ENCODE results near the gene AKIRIN1. TPM values are rescaled to one million over a fixed set of nuclear protein-coding genes. Genes with fewer than 3 reads are reported as not detected.
A peak's percentile ranks its signal among the peaks of the same experiment; 100 is the strongest.

AKIRIN1 gene
- total RNA-seq, 2 experiments from 2014 or later: 51.2 to 53.8 TPM

- ATAC-seq: no peak
- Mint-ChIP-seq H3K4me3 (no peak overlapping the region), H3K9me3 (ENCODE audit: insufficient read depth) (no peaks in the 10 kb centered on the region), H3K4me1 (ENCODE audit: low read depth) (peaks cover 13% of the 10 kb centered on the region), H3K27me3 (ENCODE audit: low read depth) (peaks cover 4% of the 10 kb centered on the region), H3K27ac (no peak overlapping the region), H3K36me3 (ENCODE audit: low read depth) (peaks cover 5% of the 10 kb centered on the region)
- DNase-seq: no peak
- CTCF ChIA-PET: no interaction called here
- POLR2A ChIA-PET: no interaction called here
These were observed 32.1 kb downstream of the AKIRIN1 start for GRCh38 chr1:39023140-39023539.

- H3K27me3 Mint-ChIP-seq (ENCODE audit: low read depth): peaks cover 2% of the 10 kb centered on the region
These were observed 35.2 kb downstream of the AKIRIN1 start, which contains the start of gene NDUFS5 for GRCh38 chr1:39026051-39026865. Gene NDUFS5, plus strand, starts transcription at chr1:39026350. Its CDS starts 2,375 bp downstream, at chr1:39028725.

GRCh38 chr1:39026866-39027507, 35.9 kb downstream of the AKIRIN1 start:
- Mint-ChIP-seq H3K27me3 (ENCODE audit: low read depth) (peaks cover under 1% of the 10 kb centered on the region), H3K27ac (peak overlapping the region; percentile 94), H3K9me3 (ENCODE audit: insufficient read depth) (no peaks in the 10 kb centered on the region), H3K4me1 (ENCODE audit: low read depth) (peaks cover 19% of the 10 kb centered on the region), H3K4me3 (peak overlapping the region; percentile 98), H3K36me3 (ENCODE audit: low read depth) (peaks cover 22% of the 10 kb centered on the region)
- ChIA-PET POLR2A (interaction anchor here (0.5 to 1.5 kb wide), 8 partner anchors 8 to 712 kb away, joined by 3 to 6 read pairs (median 4); partner anchors contain the start of genes MACF1, PABPC4 and PPIE), CTCF (interaction anchor here (0.6 to 1.6 kb wide), 5 partner anchors 25 to 188 kb away, joined by 3 to 10 read pairs (median 4); no protein-coding TSS in a partner anchor)
- peak; percentile 39 for DNase-seq
- ATAC-seq: peak; percentile 4

More at GRCh38 chr1:39026051-39026865, 35.2 kb downstream of the AKIRIN1 start, which contains the start of gene NDUFS5:
- Mint-ChIP-seq H3K9me3 (ENCODE audit: insufficient read depth) (no peaks in the 10 kb centered on the region), H3K4me3 (peak within 1 kb of the TSS; percentile 98), H3K36me3 (ENCODE audit: low read depth) (peaks cover 18% of the 10 kb centered on the region), H3K4me1 (ENCODE audit: low read depth) (peaks cover 15% of the 10 kb centered on the region), H3K27ac (peak within 1 kb of the TSS; percentile 94)
- CTCF ChIA-PET: interaction anchor here (1.0 to 1.6 kb wide), 6 partner anchors 25 to 166 kb away, joined by 3 to 10 read pairs (median 4); no protein-coding TSS in a partner anchor
- DNase-seq: peak; percentile 89
- POLR2A ChIA-PET: interaction anchor here (0.7 to 1.5 kb wide), 11 partner anchors 9 to 712 kb away, joined by 3 to 6 read pairs (median 3); partner anchors contain the start of genes MACF1, PABPC4 and PPIE
- ATAC-seq: peak; percentile 93

DNA sequence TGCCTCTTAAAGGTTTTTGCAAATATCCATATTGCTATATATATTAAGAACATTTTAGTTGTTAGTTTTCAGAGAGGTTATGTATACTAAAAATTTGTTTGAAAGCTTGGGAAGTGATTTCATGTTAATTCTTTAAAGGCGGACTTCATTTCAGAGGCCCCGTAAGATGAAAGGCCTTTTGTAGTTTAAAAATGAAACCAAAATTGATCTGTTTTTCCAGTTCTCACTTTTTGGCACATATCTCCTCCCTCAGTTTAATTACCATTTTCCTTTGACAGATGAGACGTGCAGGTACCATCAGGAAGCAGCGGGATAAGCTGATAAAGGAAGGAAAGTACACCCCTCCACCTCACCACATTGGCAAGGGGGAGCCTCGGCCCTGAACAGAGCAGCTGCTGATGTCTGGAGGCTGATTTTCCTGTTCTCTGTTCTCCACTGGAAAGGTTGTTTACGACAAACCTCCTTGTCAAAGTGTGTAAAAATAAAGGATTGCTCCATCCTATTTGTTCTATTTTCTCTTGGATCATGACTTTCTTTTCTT, 43.1 kb downstream of the AKIRIN1 start:
- peak; percentile 58 for ATAC-seq
- ChIA-PET CTCF (no interaction called here), POLR2A (interaction anchor here (0.6 kb wide), 1 partner anchor 56 kb away, joined by 3 read pairs; no protein-coding TSS in a partner anchor)
- DNase-seq: peak; percentile 27
- H3K27me3 Mint-ChIP-seq (ENCODE audit: low read depth): no peaks in the 10 kb centered on the region
- H3K9me3 Mint-ChIP-seq (ENCODE audit: insufficient read depth): no peaks in the 10 kb centered on the region
- H3K4me3 Mint-ChIP-seq: peak overlapping the region; percentile 74
- peaks cover 24% of the 10 kb centered on the region for H3K4me1 Mint-ChIP-seq (ENCODE audit: low read depth)
- H3K36me3 Mint-ChIP-seq (ENCODE audit: low read depth): peaks cover 48% of the 10 kb centered on the region
- H3K27ac Mint-ChIP-seq: peak overlapping the region; percentile 89

- Mint-ChIP-seq H3K4me3 (no peak overlapping the region), H3K4me1 (ENCODE audit: low read depth) (peaks cover 20% of the 10 kb centered on the region), H3K9me3 (ENCODE audit: insufficient read depth) (no peaks in the 10 kb centered on the region), H3K27me3 (ENCODE audit: low read depth) (no peaks in the 10 kb centered on the region), H3K27ac (no peak overlapping the region), H3K36me3 (ENCODE audit: low read depth) (peaks cover 41% of the 10 kb centered on the region)
- ATAC-seq: no peak
- CTCF ChIA-PET: interaction anchor here (0.6 to 1.2 kb wide), 2 partner anchors 49 to 71 kb away, joined by 3 read pairs; no protein-coding TSS in a partner anchor
- DNase-seq: no peak
- POLR2A ChIA-PET: no interaction called here
These were observed 45.6 kb downstream of the AKIRIN1 start for GRCh38 chr1:39036678-39037077.

GRCh38 chr1:39043513-39043912, 52.4 kb downstream of the AKIRIN1 start:
- no peak for DNase-seq
- Mint-ChIP-seq H3K27ac (no peak overlapping the region), H3K27me3 (ENCODE audit: low read depth) (no peaks in the 10 kb centered on the region), H3K4me1 (ENCODE audit: low read depth) (peaks cover 3% of the 10 kb centered on the region), H3K9me3 (ENCODE audit: insufficient read depth) (no peaks in the 10 kb centered on the region), H3K36me3 (ENCODE audit: low read depth) (peaks cover 6% of the 10 kb centered on the region), H3K4me3 (no peak overlapping the region)
- CTCF ChIA-PET: no interaction called here
- no peak for ATAC-seq
- POLR2A ChIA-PET: no interaction called here

- Mint-ChIP-seq H3K27me3 (ENCODE audit: low read depth) (no peaks in the 10 kb centered on the region), H3K4me1 (ENCODE audit: low read depth) (no peaks in the 10 kb centered on the region), H3K4me3 (no peak overlapping the region), H3K27ac (no peak overlapping the region), H3K9me3 (ENCODE audit: insufficient read depth) (no peaks in the 10 kb centered on the region), H3K36me3 (ENCODE audit: low read depth) (peaks cover under 1% of the 10 kb centered on the region)
- CTCF ChIA-PET: no interaction called here
- POLR2A ChIA-PET: no interaction called here
- peak; percentile 27 for ATAC-seq
- no peak for DNase-seq
These were observed 53.7 kb downstream of the AKIRIN1 start for GRCh38 chr1:39044762-39045161.

- ChIA-PET CTCF (no interaction called here), POLR2A (no interaction called here)
- no peaks in the 10 kb centered on the region for H3K9me3 Mint-ChIP-seq (ENCODE audit: insufficient read depth)
- H3K27ac Mint-ChIP-seq: no peak overlapping the region
- no peaks in the 10 kb centered on the region for H3K4me1 Mint-ChIP-seq (ENCODE audit: low read depth)
- no peak for DNase-seq
- H3K36me3 Mint-ChIP-seq (ENCODE audit: low read depth): no peaks in the 10 kb centered on the region
- no peak for ATAC-seq
- H3K27me3 Mint-ChIP-seq (ENCODE audit: low read depth): no peaks in the 10 kb centered on the region
- no peak overlapping the region for H3K4me3 Mint-ChIP-seq
These were observed 54.2 kb downstream of the AKIRIN1 start for GRCh38 chr1:39045231-39045630.

- Mint-ChIP-seq H3K4me3 (no peak overlapping the region), H3K9me3 (ENCODE audit: insufficient read depth) (no peaks in the 10 kb centered on the region), H3K4me1 (ENCODE audit: low read depth) (peaks cover 5% of the 10 kb centered on the region), H3K36me3 (ENCODE audit: low read depth) (no peaks in the 10 kb centered on the region), H3K27me3 (ENCODE audit: low read depth) (no peaks in the 10 kb centered on the region), H3K27ac (no peak overlapping the region)
- CTCF ChIA-PET: interaction anchor here (1.2 kb wide), 1 partner anchor 52 kb away, joined by 3 read pairs; no protein-coding TSS in a partner anchor
- POLR2A ChIA-PET: interaction anchor here (0.6 kb wide), 1 partner anchor 21 kb away, joined by 3 read pairs; the partner anchor contains the start of gene NDUFS5
- DNase-seq (no peak), ATAC-seq (no peak)
These were observed 55.6 kb downstream of the AKIRIN1 start for GRCh38 chr1:39046613-39047210.

DNA sequence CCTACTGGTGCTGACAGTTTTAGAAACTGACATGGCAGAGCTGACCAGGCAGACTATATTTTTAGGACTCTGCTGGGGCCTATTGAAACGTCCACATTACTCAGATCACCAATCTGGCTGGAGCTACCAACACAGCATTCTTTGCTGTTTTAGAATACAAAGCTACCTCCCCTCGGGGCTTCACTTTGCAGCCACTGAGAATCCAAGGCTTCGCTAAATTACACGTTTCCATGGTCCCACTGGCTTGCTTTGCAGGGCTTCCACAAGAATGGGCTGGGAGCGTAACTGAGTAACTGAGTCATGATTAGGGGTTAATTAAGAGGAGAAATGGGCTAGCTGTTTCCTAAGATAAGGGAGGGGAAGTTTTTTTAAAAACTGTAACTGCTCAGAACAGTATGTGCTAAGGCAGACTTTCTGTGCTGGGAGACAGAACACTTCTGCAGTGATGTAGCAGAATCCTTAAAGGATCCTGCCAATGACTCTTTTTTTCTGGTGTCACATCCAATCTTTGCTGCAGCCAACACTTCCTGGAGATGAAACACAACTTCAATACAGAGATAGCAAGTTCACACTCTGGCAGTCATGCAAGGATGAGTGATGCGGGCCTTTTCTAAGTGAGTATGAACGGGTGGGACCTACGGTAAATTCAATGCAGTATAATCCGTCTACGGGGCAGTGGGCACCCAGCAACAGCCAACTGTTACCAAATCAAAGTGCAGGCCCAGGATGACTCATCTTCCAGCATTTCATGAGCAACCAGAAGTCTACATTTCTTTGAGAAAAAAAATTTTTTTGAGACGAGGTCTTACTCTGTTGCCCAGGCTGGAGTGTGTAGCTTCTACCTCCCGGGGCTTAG, 56.5 kb downstream of the AKIRIN1 start:
- peaks cover 5% of the 10 kb centered on the region for H3K4me1 Mint-ChIP-seq (ENCODE audit: low read depth)
- H3K27ac Mint-ChIP-seq: no peak overlapping the region
- H3K4me3 Mint-ChIP-seq: no peak overlapping the region
- H3K9me3 Mint-ChIP-seq (ENCODE audit: insufficient read depth): no peaks in the 10 kb centered on the region
- ATAC-seq (no peak), DNase-seq (no peak)
- ChIA-PET CTCF (interaction anchor here (1.2 kb wide), 1 partner anchor 51 kb away, joined by 3 read pairs; no protein-coding TSS in a partner anchor), POLR2A (interaction anchor here (0.6 kb wide), 1 partner anchor 21 kb away, joined by 3 read pairs; the partner anchor contains the start of gene NDUFS5)
- H3K36me3 Mint-ChIP-seq (ENCODE audit: low read depth): no peaks in the 10 kb centered on the region
- no peaks in the 10 kb centered on the region for H3K27me3 Mint-ChIP-seq (ENCODE audit: low read depth)

Measured in activated CD8-positive, alpha-beta T cell treated with anti-CD3 and anti-CD28 coated beads, Interleukin-2, amount 10 ng/mL, durations not matched to agents 7 days and 5 days (primary cell).